GM12878 (cell line): ENCODE measurements around the gene BPGM. TPM values are rescaled to one million over a fixed set of nuclear protein-coding genes. Genes with fewer than 3 reads are reported as not detected.

ENCODE experiments used
- ATAC-seq: fragments of 200-7000 bp; cut with Tn5 transposase; 3 replicates; pipeline ENCODE4 v1.9.1; 2020; ENCODE audit warnings: mild to moderate bottlenecking, moderate library complexity
- BruUV-seq: library from RNA; stranded (reverse); fragments of 400-500 nt; replicated peaks from 2 replicates; lab custom pipeline; 2021; lab: Mats Ljungman, UMichigan
- CTCF ChIA-PET: fragments of 300-600 bp; sonication (Branson Sonifier 250); formaldehyde crosslinking; extraction: SDS; loops from one replicate; lab custom pipeline; 2021; ENCODE audit warnings: inconsistent platforms; lab: Yijun Ruan, JAX
- POLR2A ChIA-PET: fragments of 350-600 bp; formaldehyde crosslinking; extraction: SDS; loops from one replicate; lab custom pipeline; 2021; ENCODE audit warnings: inconsistent platforms; lab: Charles Lee
- RAD21 ChIA-PET: fragments of 300-600 bp; sonication (Branson Sonifier 250); formaldehyde crosslinking; loops from one replicate; lab custom pipeline; 2023; ENCODE audit warnings: antibody characterized with exemption; ENCODE audit not compliant: unreplicated experiment; lab: Charles Lee
- SMC1A ChIA-PET: fragments of 300-600 bp; sonication (Branson Sonifier 250); formaldehyde crosslinking; loops from one replicate; lab custom pipeline; 2023; ENCODE audit not compliant: unreplicated experiment, uncharacterized antibody; lab: Charles Lee
- DNase-seq: peaks from one replicate; pipeline ENCODE4 v3.0.0-alpha.2; 2011; ENCODE audit warnings: low read depth, low spot score
- FAIRE-seq: peaks from 3 replicates; lab custom pipeline; 2011; peaks lifted over from hg19 to GRCh38; lab: Jason Lieb, UNC
- H2AFZ ChIP-seq: 2 replicates; pipeline ENCODE4 v1.6.0; 2011; ENCODE audit warnings: low read depth, low read length, control low read depth; ENCODE audit not compliant: control insufficient read depth
- H3K27ac ChIP-seq: 2 replicates; pipeline ENCODE4 v1.5.1; 2011; ENCODE audit warnings: control low read depth; ENCODE audit not compliant: control insufficient read depth, insufficient read depth
- H3K27me3 ChIP-seq, 2 experiments: replicated peaks in 1 of 2; 2 replicates each; pipeline versions ENCODE4 v1.6.0 to v1.6.1; 2011; ENCODE audit warnings: low read length in 1 of 2; ENCODE audit not compliant: control insufficient read depth in 2 of 2, insufficient read depth in 2 of 2
- H3K36me3 ChIP-seq, 2 experiments: 2 replicates each; pipeline ENCODE4 v1.5.1; 2011; ENCODE audit warnings: low read length in 1 of 2; ENCODE audit not compliant: control insufficient read depth in 2 of 2, insufficient read depth in 2 of 2
- H3K4me1 ChIP-seq: 2 replicates; pipeline ENCODE4 v1.6.1; 2011; ENCODE audit warnings: mild to moderate bottlenecking, low read length, moderate library complexity, mixed read lengths; ENCODE audit not compliant: control insufficient read depth, insufficient read depth
- H3K4me2 ChIP-seq: 2 replicates; pipeline ENCODE4 v1.6.0; 2011; ENCODE audit warnings: control low read depth; ENCODE audit not compliant: control insufficient read depth, insufficient read depth
- H3K4me3 ChIP-seq: fragments of 200-600 bp; sonication (generic); 2 replicates; pipeline ENCODE4 v1.5.1; 2016
- H3K79me2 ChIP-seq: 2 replicates; pipeline ENCODE4 v1.6.0; 2011; ENCODE audit warnings: low read length; ENCODE audit not compliant: control insufficient read depth, insufficient read depth
- H3K9ac ChIP-seq: 2 replicates; pipeline ENCODE4 v1.8.0; 2011; ENCODE audit warnings: low read length, control low read depth, mixed read lengths; ENCODE audit not compliant: control insufficient read depth, insufficient read depth
- H3K9me3 ChIP-seq: replicated peaks from 3 replicates; pipeline ENCODE4 v1.5.1; 2011; ENCODE audit warnings: mild to moderate bottlenecking, low read length; ENCODE audit not compliant: control insufficient read depth, insufficient read depth
- H4K20me1 ChIP-seq: 2 replicates; pipeline ENCODE4 v1.6.0; 2011; ENCODE audit not compliant: control insufficient read depth, insufficient read depth
- EED ChIP-seq: sonication (generic); IDR thresholded peaks from 2 replicates; pipeline ENCODE4 v1.6.1; 2016; ENCODE audit warnings: antibody characterized with exemption, low read depth
- POLR2AphosphoS5 ChIP-seq: IDR thresholded peaks from 2 replicates; pipeline ENCODE4 v1.6.1; 2011; ENCODE audit warnings: mild to moderate bottlenecking, low read length, inconsistent platforms
- RB1 ChIP-seq: fragments of 450-650 bp; formaldehyde crosslinking; IDR thresholded peaks from 2 replicates; pipeline ENCODE4 v1.6.1; 2017; ENCODE audit warnings: mild to moderate bottlenecking, borderline replicate concordance
- RUNX3 ChIP-seq: IDR thresholded peaks from 2 replicates; pipeline ENCODE4 v1.6.1; 2012; ENCODE audit warnings: low read length, inconsistent platforms
- SPI1 ChIP-seq: IDR thresholded peaks from 2 replicates; pipeline ENCODE4 v1.6.1; 2011; ENCODE audit warnings: low read depth, mild to moderate bottlenecking, low read length, moderate library complexity, borderline replicate concordance; ENCODE audit not compliant: insufficient read depth
- TCF12 ChIP-seq: IDR thresholded peaks from 2 replicates; pipeline ENCODE4 v1.6.1; 2011; ENCODE audit warnings: low read depth, mild to moderate bottlenecking, low read length
- WGBS: methylation state at CpG from one replicate; pipeline ENCODE4 v1.1.6; 2016; ENCODE audit warnings: low lambda C conversion rate; ENCODE audit not compliant: insufficient replicate concordance, insufficient coverage; ENCODE audit errors: missing lambda C conversion rate; 5-methylcytosine and 5-hydroxymethylcytosine counted together
- in situ Hi-C: fragments of 300-500 bp; cut with MboI; formaldehyde crosslinking; loops from 9 replicates; pipeline ENCODE4 v1.14.3; 2018; ENCODE audit warnings: mixed read lengths
- intact Hi-C: fragments of 100-400 bp; cut with micrococcal nuclease; formaldehyde crosslinking; loops from one replicate; pipeline ENCODE4 v1.14.2; 2022; ENCODE audit not compliant: unreplicated experiment
- polyA plus RNA-seq, 11 experiments: library from polyadenylated mRNA; depleted of rRNA in 4 of 11; unstranded in 6 of 11; stranded (reverse) in 5 of 11; fragments of >200 nt; fragmentation: Nextera tagmentation in 4 of 11; fragmentation: Illumina TruSeq in 1 of 11; extraction: Ambion mirVana in 4 of 11; extraction: Trizol in 1 of 11; gene quantifications; 1 replicate in 1 of 11; 2 replicates in 10 of 11; pipeline versions ENCODE4 v1.2.1 to v1.2.3, GENCODE V29; 2011 to 2016; ENCODE audit warnings: inconsistent platforms in 2 of 11, missing spikeins in 2 of 11, low read depth in 1 of 11
- total RNA-seq, 4 experiments: library from RNA; depleted of rRNA in 3 of 4; stranded (reverse); fragments of >200 nt in 3 of 4; fragmentation: Illumina TruSeq in 1 of 4; extraction: Trizol in 1 of 4; gene quantifications; 2 replicates each; pipeline versions ENCODE4 v1.2.1 to v1.2.3, GENCODE V29; 2013 to 2021
- TF ChIP-seq, protein P1 (sequence below): fragments of 450-650 bp; IDR thresholded peaks from 2 replicates; pipeline ENCODE4 v1.6.1; 2017; ENCODE audit warnings: mild to moderate bottlenecking

Gene BPGM
- total and polyA plus RNA-seq, 10 of the 15 experiments (the other 5 are each of a cell fraction or from before 2014, with no cell fraction given): 9.0 to 20.1 (median 15.2) TPM

DNA sequence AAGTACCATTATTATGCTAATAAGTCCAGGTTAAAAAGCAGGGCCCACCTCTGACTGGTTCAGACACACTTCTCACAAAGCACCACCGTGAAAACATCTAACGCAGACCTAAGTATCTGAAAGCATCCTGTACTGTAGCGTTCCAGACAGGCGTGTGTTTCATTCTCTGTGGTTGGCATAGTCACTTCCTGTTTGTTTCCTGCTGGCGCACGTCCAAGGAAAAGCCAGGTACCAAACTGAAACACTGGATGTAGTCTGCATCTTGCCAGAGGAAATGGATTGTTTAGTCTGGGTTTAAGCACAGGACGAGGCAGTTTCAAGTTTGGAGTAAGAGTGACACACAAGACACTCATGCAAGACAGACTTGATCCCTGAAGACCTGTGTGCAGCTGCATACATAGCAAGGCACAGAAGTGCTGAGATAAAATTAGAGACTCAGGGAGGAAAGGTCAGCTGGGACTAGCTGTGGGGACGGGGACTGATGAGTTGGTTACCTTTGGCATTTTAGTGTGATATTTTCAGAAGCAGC, 23.3 kb downstream of the BPGM start:
- TF ChIP-seq EED (0 out of 2 replicates have a peak, but pooled peaks have one; percentile 17), RB1 (no peak), POLR2AphosphoS5 (no peak), RUNX3 (peak; percentile 36; the same call in 1 of the 2 replicates), SPI1 (peak; percentile 37; the same call in 1 of the 2 replicates), TCF12 (no peak)
- TF ChIP-seq, protein P1, sequence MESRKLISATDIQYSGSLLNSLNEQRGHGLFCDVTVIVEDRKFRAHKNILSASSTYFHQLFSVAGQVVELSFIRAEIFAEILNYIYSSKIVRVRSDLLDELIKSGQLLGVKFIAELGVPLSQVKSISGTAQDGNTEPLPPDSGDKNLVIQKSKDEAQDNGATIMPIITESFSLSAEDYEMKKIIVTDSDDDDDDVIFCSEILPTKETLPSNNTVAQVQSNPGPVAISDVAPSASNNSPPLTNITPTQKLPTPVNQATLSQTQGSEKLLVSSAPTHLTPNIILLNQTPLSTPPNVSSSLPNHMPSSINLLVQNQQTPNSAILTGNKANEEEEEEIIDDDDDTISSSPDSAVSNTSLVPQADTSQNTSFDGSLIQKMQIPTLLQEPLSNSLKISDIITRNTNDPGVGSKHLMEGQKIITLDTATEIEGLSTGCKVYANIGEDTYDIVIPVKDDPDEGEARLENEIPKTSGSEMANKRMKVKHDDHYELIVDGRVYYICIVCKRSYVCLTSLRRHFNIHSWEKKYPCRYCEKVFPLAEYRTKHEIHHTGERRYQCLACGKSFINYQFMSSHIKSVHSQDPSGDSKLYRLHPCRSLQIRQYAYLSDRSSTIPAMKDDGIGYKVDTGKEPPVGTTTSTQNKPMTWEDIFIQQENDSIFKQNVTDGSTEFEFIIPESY: no peak
- TF ChIP-seq, all 136 proteins: peak for 3
- H3K36me3 ChIP-seq: no peaks in the 10 kb centered on the region
- H4K20me1 ChIP-seq: no peaks in the 10 kb centered on the region
- no peaks in the 10 kb centered on the region for H3K27me3 ChIP-seq
- no peaks in the 10 kb centered on the region for H3K79me2 ChIP-seq
- ChIA-PET CTCF (interaction anchor here (0.9 to 1.2 kb wide), 3 partner anchors 19 to 54 kb away, joined by 3 read pairs; no protein-coding TSS in a partner anchor), RAD21 (interaction anchor here (1.3 to 1.4 kb wide), 2 partner anchors 9 to 34 kb away, joined by 3 read pairs; no protein-coding TSS in a partner anchor), SMC1A (interaction anchor here (0.6 to 4.9 kb wide), 4 partner anchors 9 to 35 kb away, joined by 3 to 29 read pairs (median 4); no protein-coding TSS in a partner anchor), POLR2A (no interaction called here)
- peak overlapping the region; percentile 75 for H2AFZ ChIP-seq
- no TSS peak for BruUV-seq
- 29% methylated on average over 8 of the region's 8 CpGs for WGBS
- H3K4me1 ChIP-seq: peaks cover 7% of the 10 kb centered on the region
- H3K4me3 ChIP-seq: no peak overlapping the region
- intact Hi-C loops (no loop called here), in situ Hi-C loops (no loop called here)
- H3K9ac ChIP-seq: no peak overlapping the region
- FAIRE-seq (peak; percentile 71), DNase-seq (peak; percentile 23), ATAC-seq (peak; percentile 69)
- no peak overlapping the region for H3K27ac ChIP-seq
- peak overlapping the region; percentile 58; the same call in 1 of the 2 replicates for H3K4me2 ChIP-seq
- H3K9me3 ChIP-seq: no peaks in the 10 kb centered on the region; the same call in 2 of the 3 replicates
